Measurements from ENCODE around the gene TMEM109. TPM values are rescaled to one million over a fixed set of nuclear protein-coding genes. Genes with fewer than 3 reads are reported as not detected.
"Not testable (repeated sequence)": the region's sequence is repeated elsewhere in the genome, so short reads cannot be mapped to it uniquely, and the experiment has no call there.

TMEM109 gene
- total RNA-seq, 1 donor from 2014 or later, result 138 TPM

DNA sequence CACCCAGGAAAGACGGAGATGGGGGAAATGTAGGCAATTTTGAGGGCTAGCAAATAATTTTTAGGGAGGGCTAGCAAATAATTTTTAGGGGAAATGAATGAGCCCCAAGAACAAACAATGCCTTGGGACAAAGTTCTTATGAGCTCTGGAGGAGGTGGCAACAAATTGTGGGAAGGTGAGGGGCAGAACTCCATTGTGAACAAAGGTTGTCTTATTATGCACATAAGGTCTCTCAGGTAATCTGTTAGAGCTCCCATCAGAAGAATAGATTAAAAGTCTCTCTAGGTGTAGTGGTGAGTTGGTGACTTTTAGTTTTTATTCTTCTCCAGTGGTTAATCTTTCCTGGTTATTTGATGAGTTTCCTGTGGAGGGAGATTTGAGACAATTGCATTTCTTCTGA, 5.2 kb upstream of the TMEM109 start:
- Mint-ChIP-seq H3K27me3 (ENCODE audit: insufficient read depth) (peaks cover 16% of the 10 kb centered on the region), H3K36me3 (ENCODE audit: low read depth) (peaks cover 4% of the 10 kb centered on the region), H3K27ac (no peak overlapping the region), H3K4me1 (ENCODE audit: low read depth) (peaks cover 56% of the 10 kb centered on the region), H3K9me3 (no peaks in the 10 kb centered on the region), H3K4me3 (no peak overlapping the region)
- DNase-seq (ENCODE audit: low spot score), result no peak
- intact Hi-C loops (cut with micrococcal nuclease), result no loop called here

DNA sequence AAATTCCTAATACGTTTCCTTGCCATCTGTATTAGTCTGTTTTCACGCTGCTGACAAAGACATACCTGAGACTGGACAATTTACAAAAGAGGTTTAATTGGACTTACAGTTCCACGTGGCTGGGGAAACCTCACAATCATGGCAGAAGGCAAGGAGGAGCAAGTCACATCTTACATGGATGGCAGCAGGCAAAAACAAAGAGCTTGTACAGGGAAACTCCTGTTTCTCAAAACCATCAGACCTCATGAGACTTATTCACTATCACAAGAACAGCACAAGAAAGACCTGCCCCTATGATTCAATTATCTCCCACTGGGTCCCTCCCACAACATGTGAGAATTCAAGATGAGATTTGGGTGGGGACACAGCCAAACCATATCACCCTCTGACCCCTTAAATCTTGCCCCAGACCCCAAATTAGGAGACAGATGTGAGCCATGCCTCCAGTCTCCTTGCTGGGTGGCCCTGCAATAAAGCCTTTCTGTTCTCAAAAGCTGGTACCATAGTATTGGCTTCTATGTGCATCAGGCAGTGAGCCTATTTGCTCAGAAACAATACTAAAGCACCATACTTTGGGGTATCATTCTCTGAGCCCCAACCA, 4.2 kb upstream of the TMEM109 start:
- not testable (repeated sequence) for DNase-seq (ENCODE audit: low spot score); H3K36me3 Mint-ChIP-seq (ENCODE audit: low read depth); H3K9me3 Mint-ChIP-seq; H3K27ac Mint-ChIP-seq; H3K4me3 Mint-ChIP-seq
- intact Hi-C loops (cut with micrococcal nuclease), result loop anchor here (5.0 kb wide), 1 partner anchor 208 kb away; no protein-coding TSS in a partner anchor
- Mint-ChIP-seq H3K4me1 (ENCODE audit: low read depth) (peaks cover 52% of the 10 kb centered on the region), H3K27me3 (ENCODE audit: insufficient read depth) (peaks cover 16% of the 10 kb centered on the region)

DNA sequence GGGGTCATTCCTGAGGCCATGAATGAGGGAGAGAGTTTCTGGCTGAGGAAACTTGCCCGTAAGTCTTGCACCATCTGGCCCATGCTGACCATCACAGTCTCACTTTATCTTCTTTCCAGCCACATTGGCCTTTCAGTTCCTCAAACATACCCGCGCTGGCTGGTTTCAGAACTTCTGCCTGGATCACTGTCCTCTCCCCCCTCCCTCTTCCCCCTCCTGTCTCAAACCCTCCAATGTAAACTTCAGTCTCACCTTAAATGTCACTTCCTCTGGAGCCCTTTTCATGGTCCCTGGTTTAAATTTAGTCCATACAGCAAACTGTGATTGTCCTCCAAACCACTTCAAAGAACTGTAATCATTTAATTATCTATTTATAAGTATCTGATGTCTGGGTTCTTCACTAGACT, 3.7 kb upstream of the TMEM109 start:
- Mint-ChIP-seq H3K36me3 (ENCODE audit: low read depth) (peaks cover 2% of the 10 kb centered on the region), H3K4me3 (no peak overlapping the region), H3K4me1 (ENCODE audit: low read depth) (peaks cover 52% of the 10 kb centered on the region), H3K27ac (no peak overlapping the region), H3K9me3 (no peaks in the 10 kb centered on the region), H3K27me3 (ENCODE audit: insufficient read depth) (peaks cover 16% of the 10 kb centered on the region)
- intact Hi-C loops (cut with micrococcal nuclease), result loop anchor here (5.0 kb wide), 1 partner anchor 207 kb away; no protein-coding TSS in a partner anchor
- no peak for DNase-seq (ENCODE audit: low spot score)

DNA sequence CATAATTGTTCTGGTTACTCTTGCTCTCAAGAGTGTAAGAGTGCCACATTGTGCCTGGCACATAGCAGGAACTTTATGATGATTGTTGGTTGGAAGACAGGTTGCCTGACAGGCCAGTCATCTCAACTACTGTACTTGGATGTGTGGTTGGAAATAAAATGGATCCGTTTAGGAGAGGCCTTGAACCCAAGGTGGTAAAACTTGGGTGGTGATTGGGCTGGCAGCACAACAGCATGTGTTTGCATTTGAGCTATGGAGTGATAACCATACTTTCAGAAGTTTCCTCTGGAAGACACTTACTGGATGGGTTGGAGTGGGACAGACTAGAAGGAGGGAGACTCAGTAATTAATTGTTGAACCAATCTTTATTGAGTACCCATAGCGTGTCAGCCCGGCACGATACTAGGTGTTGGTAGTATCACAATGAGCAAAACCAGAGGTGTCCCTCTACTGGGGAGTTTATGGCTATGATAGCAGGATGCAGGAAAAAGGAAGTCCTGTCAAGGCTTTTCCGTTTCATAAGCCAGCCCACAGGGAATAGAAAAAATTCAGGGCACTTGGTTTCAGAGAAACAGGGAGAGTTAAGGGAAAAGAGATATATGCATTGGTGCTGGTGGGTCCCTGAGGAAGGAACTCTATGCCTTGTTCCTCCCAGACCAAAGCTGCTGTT, 3.1 kb upstream of the TMEM109 start:
- Mint-ChIP-seq H3K9me3 (no peaks in the 10 kb centered on the region), H3K27ac (no peak overlapping the region), H3K4me1 (ENCODE audit: low read depth) (peaks cover 53% of the 10 kb centered on the region), H3K27me3 (ENCODE audit: insufficient read depth) (peaks cover 16% of the 10 kb centered on the region), H3K4me3 (no peak overlapping the region), H3K36me3 (ENCODE audit: low read depth) (peaks cover 2% of the 10 kb centered on the region)
- no peak for DNase-seq (ENCODE audit: low spot score)
- intact Hi-C loops (cut with micrococcal nuclease), result loop anchor here (5.0 kb wide), 1 partner anchor 206 kb away; no protein-coding TSS in a partner anchor

DNA sequence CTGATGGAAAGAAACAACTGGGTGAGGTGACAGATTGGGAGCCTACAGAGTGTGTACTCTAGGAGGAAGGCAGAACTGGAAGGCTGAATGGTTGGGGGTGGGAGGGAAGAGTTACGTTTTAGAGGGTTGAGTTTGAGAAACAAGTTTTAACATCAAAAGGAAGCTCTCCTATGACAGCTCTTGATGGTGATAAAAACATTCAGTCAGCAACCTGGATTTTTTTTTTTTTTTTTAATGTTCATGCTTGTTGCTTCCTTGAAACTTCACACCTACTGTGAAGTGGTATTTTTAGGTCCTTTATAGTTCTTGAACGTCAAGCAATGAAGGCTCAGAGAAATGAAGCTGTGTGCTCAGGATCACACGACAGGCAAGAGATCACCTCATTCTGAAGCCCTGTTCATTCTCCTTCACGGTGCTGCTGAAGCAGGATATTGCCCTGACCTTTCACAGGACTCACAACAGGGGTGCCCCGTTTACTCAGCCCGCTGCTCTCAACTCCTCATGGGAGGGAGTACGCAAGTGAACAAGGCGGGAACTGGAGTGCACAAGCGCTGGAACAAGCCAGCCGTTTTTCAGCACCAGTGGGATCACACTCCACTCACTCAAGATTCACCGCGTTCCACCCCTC, 1.6 kb upstream of the TMEM109 start:
- intact Hi-C loops (cut with micrococcal nuclease), result loop anchor here (5.0 kb wide), 1 partner anchor 205 kb away; no protein-coding TSS in a partner anchor
- Mint-ChIP-seq H3K27ac (peak overlapping the region; percentile 69), H3K36me3 (ENCODE audit: low read depth) (peaks cover 7% of the 10 kb centered on the region), H3K4me1 (ENCODE audit: low read depth) (peaks cover 59% of the 10 kb centered on the region), H3K4me3 (peak overlapping the region; percentile 49), H3K9me3 (no peaks in the 10 kb centered on the region), H3K27me3 (ENCODE audit: insufficient read depth) (peaks cover 16% of the 10 kb centered on the region)
- no peak for DNase-seq (ENCODE audit: low spot score)

DNA sequence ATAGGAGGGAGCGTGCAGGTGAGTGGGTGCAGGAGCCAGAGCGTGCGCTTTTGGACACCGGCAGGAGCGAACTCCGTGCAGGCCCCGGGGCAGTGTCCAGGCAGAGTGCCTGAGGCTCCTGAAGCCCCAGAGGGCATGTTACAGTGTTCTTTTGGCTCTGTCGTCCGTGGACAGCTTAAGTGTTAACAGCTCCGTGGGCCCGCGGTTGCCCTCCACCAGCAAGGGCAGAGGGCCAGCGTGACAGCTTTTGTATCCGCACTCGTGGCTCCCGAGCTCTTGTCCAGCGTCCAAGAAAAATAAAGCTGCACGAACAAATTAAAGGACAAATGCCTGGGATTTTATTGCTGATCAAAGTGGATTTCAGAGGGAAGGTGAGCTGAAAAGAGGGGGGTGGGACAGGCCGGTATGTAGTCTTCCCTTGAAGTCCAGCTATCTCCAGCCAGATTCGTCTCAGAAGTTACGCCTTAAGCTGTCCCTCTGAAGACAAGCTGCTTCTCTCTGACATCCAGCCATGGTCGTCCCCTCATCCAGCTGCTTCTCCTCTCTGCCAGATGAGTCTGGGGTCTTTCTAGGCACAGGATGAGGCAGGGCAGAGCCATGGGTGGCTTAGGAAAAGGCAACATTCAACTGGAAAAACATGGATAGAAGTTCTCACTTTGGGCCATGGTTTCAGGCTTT, 968 bp upstream of the TMEM109 start:
- intact Hi-C loops (cut with micrococcal nuclease), result loop anchor here (1.0 to 5.0 kb wide), 2 partner anchors 72 to 204 kb away; no protein-coding TSS in a partner anchor
- peaks cover 16% of the 10 kb centered on the region for H3K27me3 Mint-ChIP-seq (ENCODE audit: insufficient read depth)
- no peak for DNase-seq (ENCODE audit: low spot score)
- H3K4me1 Mint-ChIP-seq (ENCODE audit: low read depth), result peaks cover 59% of the 10 kb centered on the region
- H3K36me3 Mint-ChIP-seq (ENCODE audit: low read depth), result peaks cover 8% of the 10 kb centered on the region
- H3K9me3 Mint-ChIP-seq, result no peaks in the 10 kb centered on the region
- no peak overlapping the region for H3K27ac Mint-ChIP-seq
- H3K4me3 Mint-ChIP-seq, result peak overlapping the region; percentile 96

DNA sequence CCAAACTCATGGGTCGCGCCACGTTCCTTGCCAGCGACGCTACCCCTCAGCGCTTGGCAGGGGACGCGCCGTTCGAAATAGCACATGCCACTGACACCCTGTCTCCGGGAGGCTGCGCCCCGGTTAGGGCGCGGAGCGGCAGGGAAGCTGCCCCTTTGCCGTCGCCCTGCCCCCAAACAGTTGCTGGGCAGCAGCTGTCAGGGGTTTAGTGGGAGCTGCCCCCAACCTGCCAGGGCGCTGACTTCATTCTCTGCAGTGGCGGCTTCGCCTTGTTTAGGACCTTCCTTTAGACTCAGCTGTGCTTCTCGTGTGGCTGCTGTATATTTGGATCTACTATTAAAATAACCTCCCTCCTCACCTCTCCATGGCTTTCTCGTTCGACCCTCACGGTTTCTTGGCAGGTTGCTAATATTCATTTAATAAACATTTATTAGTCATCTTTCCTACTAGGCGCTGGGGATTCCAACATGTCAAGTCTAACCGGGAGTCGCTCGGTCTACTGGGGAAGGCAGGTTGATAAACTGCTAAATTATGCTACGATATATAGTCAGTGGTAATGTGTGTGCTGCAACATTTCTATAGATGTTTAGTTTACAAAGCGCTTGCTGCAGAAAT, 782 bp downstream of the TMEM109 start:
- no peak for DNase-seq (ENCODE audit: low spot score)
- intact Hi-C loops (cut with micrococcal nuclease), result loop anchor here (1.0 to 5.0 kb wide), 13 partner anchors 8 to 516 kb away; partner anchors contain the start of genes CD6, PRPF19, SDHAF2 and SLC15A3
- Mint-ChIP-seq H3K27ac (peak overlapping the region; percentile 87), H3K4me1 (ENCODE audit: low read depth) (peaks cover 70% of the 10 kb centered on the region), H3K4me3 (peak overlapping the region; percentile 96), H3K36me3 (ENCODE audit: low read depth) (peaks cover 14% of the 10 kb centered on the region), H3K27me3 (ENCODE audit: insufficient read depth) (peaks cover 10% of the 10 kb centered on the region), H3K9me3 (no peaks in the 10 kb centered on the region)

DNA sequence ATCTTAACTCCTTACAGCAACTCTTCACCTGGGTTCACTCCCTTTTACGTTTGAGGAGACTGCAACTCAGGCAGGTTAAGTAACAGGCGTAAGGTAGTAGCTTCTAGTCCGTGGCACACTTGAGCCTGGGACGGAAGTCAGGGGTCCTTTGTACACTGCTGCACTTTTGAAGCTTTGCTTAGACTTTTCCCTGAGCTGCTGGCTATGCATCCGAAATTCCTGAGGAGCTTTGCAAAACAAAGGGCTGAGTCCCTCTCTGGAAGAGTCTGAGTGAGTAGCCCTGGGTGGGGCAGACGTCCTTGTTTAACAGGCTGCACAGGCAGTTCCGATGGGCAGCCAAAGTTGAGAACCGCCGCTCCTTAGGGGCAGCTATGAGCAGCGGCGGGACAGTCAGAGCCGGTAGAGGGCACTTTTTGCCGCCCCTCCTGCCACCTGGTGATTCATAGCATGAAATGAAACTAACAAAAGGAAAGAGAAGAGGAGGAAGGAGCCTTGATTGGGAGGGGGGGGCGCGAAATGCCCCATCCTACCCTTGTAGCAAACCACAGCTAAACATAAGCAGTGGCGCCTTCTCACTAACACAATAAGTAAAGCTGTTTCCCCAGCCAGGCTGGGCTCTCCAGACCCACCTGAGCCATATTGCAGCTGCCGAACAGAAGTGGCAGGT, 1.4 kb downstream of the TMEM109 start:
- intact Hi-C loops (cut with micrococcal nuclease), result loop anchor here (1.0 to 2.0 kb wide), 12 partner anchors 9 to 515 kb away; partner anchors contain the start of genes CD6, PRPF19, SDHAF2 and SLC15A3
- Mint-ChIP-seq H3K27ac (peak overlapping the region; percentile 87), H3K4me3 (peak overlapping the region; percentile 96), H3K36me3 (ENCODE audit: low read depth) (peaks cover 16% of the 10 kb centered on the region), H3K27me3 (ENCODE audit: insufficient read depth) (peaks cover 6% of the 10 kb centered on the region), H3K9me3 (no peaks in the 10 kb centered on the region), H3K4me1 (ENCODE audit: low read depth) (peaks cover 72% of the 10 kb centered on the region)
- peak; percentile 72 for DNase-seq (ENCODE audit: low spot score)

DNA sequence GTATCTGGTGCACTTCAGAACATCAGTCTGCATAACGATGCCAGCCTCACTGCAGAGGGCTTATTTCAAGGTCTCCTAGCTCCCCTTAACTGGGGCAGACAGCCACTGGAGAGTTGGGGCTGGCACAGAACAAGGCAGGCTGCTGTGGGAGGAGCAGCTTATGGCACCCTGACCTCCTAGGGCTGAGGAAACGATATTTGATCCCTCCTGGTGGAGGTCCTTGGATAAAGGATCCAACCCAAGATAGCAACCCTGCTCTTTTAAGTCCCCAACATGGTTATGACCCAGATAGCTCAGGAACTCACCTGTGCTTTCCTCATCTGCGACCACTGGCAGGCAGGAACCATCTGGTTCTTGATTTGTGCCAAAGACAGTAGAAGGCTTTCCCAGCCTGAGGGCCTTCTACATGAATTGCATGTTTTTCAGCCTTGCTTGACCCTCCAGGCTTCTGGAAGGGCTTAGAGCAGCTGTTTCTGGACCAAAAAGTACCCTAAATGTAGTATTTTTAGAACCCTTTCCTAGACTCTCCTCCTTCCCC, 2.8 kb downstream of the TMEM109 start:
- H3K36me3 Mint-ChIP-seq (ENCODE audit: low read depth), result peaks cover 28% of the 10 kb centered on the region

DNA sequence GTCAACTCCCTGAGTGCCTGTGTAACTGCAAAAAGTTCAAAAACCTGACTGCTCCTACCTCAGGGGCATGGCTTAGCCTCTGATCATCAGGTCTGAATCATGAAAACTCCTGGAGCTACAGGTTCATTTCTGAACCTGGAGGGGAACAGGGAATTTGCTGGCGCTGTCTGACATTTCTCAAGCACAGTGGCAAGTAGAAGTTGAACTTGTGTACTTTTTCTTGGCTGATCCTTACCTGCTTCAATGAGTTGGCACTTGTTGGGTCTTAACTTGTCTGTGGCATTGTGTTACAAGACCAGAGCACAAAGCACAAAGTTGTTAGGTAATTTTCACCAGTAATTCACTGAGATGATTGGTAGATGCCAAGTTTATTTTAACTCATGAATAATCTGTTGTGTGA, 3.3 kb downstream of the TMEM109 start:
- Mint-ChIP-seq H3K27ac (no peak overlapping the region), H3K4me3 (peak overlapping the region; percentile 23), H3K4me1 (ENCODE audit: low read depth) (peaks cover 58% of the 10 kb centered on the region), H3K36me3 (ENCODE audit: low read depth) (peaks cover 30% of the 10 kb centered on the region), H3K27me3 (ENCODE audit: insufficient read depth) (no peaks in the 10 kb centered on the region), H3K9me3 (no peaks in the 10 kb centered on the region)
- no peak for DNase-seq (ENCODE audit: low spot score)
- intact Hi-C loops (cut with micrococcal nuclease), result no loop called here

More for the DNA sequence above, 2.8 kb downstream of the TMEM109 start:
- no peaks in the 10 kb centered on the region for H3K9me3 Mint-ChIP-seq
- peaks cover 64% of the 10 kb centered on the region for H3K4me1 Mint-ChIP-seq (ENCODE audit: low read depth)
- DNase-seq (ENCODE audit: low spot score), result no peak
- intact Hi-C loops (cut with micrococcal nuclease), result no loop called here
- H3K4me3 Mint-ChIP-seq, result peak overlapping the region; percentile 21
- no peak overlapping the region for H3K27ac Mint-ChIP-seq
- peaks cover under 1% of the 10 kb centered on the region for H3K27me3 Mint-ChIP-seq (ENCODE audit: insufficient read depth)

DNA sequence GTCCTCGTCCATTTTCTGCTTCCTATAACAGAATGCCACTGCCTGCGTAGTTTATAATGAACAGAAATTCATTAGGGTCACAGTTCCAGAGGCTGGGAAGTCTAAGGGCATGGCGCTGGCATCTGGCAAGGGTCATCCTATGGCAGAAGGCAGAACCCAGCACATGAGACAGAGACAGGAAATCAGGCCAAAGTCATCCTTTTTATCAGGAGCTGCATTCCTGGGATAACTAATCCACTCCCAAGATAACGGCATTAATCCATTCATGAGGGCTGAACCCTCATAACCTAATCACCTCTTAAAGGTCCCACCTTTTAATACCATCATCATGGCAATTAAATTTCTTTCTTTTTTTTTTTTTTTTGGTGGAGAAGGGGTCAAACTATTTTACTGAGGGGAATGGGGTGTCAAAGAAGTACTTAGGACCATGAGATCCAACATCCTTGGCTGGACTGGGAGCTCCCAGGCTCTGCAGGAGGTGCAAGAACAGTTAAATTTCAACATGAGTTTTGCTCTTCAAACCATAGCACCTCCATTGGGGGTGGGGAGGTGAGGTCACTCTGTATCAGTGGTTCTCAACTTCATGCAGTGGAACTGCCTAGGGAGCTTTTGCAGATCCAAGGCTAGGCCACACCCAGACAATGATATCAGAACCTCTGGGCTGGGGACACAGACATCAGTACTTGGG, 4.4 kb downstream of the TMEM109 start:
- no peaks in the 10 kb centered on the region for H3K9me3 Mint-ChIP-seq
- H3K36me3 Mint-ChIP-seq (ENCODE audit: low read depth), result peaks cover 36% of the 10 kb centered on the region
- intact Hi-C loops (cut with micrococcal nuclease), result no loop called here
- H3K4me1 Mint-ChIP-seq (ENCODE audit: low read depth), result peaks cover 47% of the 10 kb centered on the region
- no peak overlapping the region for H3K4me3 Mint-ChIP-seq
- no peak for DNase-seq (ENCODE audit: low spot score)
- H3K27ac Mint-ChIP-seq, result no peak overlapping the region
- H3K27me3 Mint-ChIP-seq (ENCODE audit: insufficient read depth), result no peaks in the 10 kb centered on the region
